H1 (cell line): ENCODE measurements around the gene CDC42EP4. TPM values are rescaled to one million over a fixed set of nuclear protein-coding genes. Genes with fewer than 3 reads are reported as not detected.

Source experiments
- CTCF ChIA-PET: fragments of 300-600 bp; sonication (Branson Sonifier 250); formaldehyde crosslinking; loops from one replicate; lab custom pipeline; 2021; ENCODE audit not compliant: partially characterized antibody; lab: Charles Lee
- POLR2A ChIA-PET: fragments of 300-600 bp; sonication (Branson Sonifier 250); formaldehyde crosslinking; loops from one replicate; lab custom pipeline; 2021; ENCODE audit warnings: inconsistent platforms; ENCODE audit not compliant: partially characterized antibody; lab: Charles Lee
- DNase-seq, 2 experiments: peaks; one replicate each; pipeline versions ENCODE4 v3.0.0 to v3.0.0-alpha.2; 2010 to 2022; ENCODE audit warnings: low spot score in 2 of 2, low read depth in 1 of 2, mixed read lengths in 1 of 2
- FAIRE-seq: peaks from 2 replicates; lab custom pipeline; 2011; peaks lifted over from hg19 to GRCh38; lab: Jason Lieb, UNC
- H2AFZ ChIP-seq: 2 replicates; pipeline ENCODE4 v1.8.1; 2012; ENCODE audit warnings: low read length, inconsistent platforms
- H2AK5ac ChIP-seq: 2 replicates; pipeline ENCODE4 v1.6.1; 2013; ENCODE audit warnings: low read depth, low read length
- H2BK120ac ChIP-seq: replicated peaks from 2 replicates; pipeline ENCODE3; 2013; ENCODE audit warnings: low read depth, low read length, inconsistent platforms
- H2BK12ac ChIP-seq: 2 replicates; pipeline ENCODE4 v1.6.1; 2013; ENCODE audit warnings: low read depth, low read length
- H2BK15ac ChIP-seq: 2 replicates; pipeline ENCODE4 v1.6.1; 2013; ENCODE audit warnings: low read length
- H2BK20ac ChIP-seq: 2 replicates; pipeline ENCODE4 v1.6.1; 2013; ENCODE audit warnings: low read length
- H2BK5ac ChIP-seq: 2 replicates; pipeline ENCODE4 v1.6.1; 2013; ENCODE audit warnings: low read depth, low read length
- H3K14ac ChIP-seq: 2 replicates; pipeline ENCODE4 v1.6.1; 2013; ENCODE audit warnings: inconsistent platforms; ENCODE audit not compliant: insufficient read length
- H3K18ac ChIP-seq: 2 replicates; pipeline ENCODE4 v1.6.1; 2013; ENCODE audit warnings: low read length; ENCODE audit errors: extremely low read depth
- H3K23ac ChIP-seq: 2 replicates; pipeline ENCODE4 v1.6.1; 2013; ENCODE audit warnings: inconsistent platforms; ENCODE audit not compliant: insufficient read length
- H3K23me2 ChIP-seq: 2 replicates; pipeline ENCODE4 v1.6.1; 2013; ENCODE audit warnings: low read depth, low read length
- H3K27ac ChIP-seq: 2 replicates; pipeline ENCODE4 v1.6.1; 2011; ENCODE audit warnings: low read depth, low read length, inconsistent platforms
- H3K27me3 ChIP-seq, 4 experiments: replicated peaks in 1 of 4; 1 replicate in 1 of 4; 2 replicates in 3 of 4; pipeline versions ENCODE4 v1.6.1 to v1.8.1; 2011 to 2013; ENCODE audit warnings: low read length in 3 of 4, mild to moderate bottlenecking in 3 of 4, inconsistent platforms in 2 of 4, mixed read lengths in 2 of 4, moderate library complexity in 1 of 4; ENCODE audit not compliant: control insufficient read depth in 3 of 4, insufficient read depth in 3 of 4; ENCODE audit errors: extremely low read depth in 1 of 4
- H3K36me3 ChIP-seq, 4 experiments: 2 replicates each; pipeline versions ENCODE4 v1.6.1 to v1.8.1; 2011 to 2013; ENCODE audit warnings: mild to moderate bottlenecking in 4 of 4, low read length in 3 of 4, moderate library complexity in 2 of 4, control low read depth in 1 of 4, inconsistent platforms in 1 of 4; ENCODE audit not compliant: insufficient read depth in 4 of 4, control insufficient read depth in 2 of 4
- H3K4ac ChIP-seq: replicated peaks from 2 replicates; pipeline ENCODE3; 2013; ENCODE audit warnings: low read length, low read depth, mixed read lengths, inconsistent platforms; ENCODE audit not compliant: insufficient read length
- H3K4me1 ChIP-seq, 4 experiments: replicated peaks in 1 of 4; 1 replicate in 1 of 4; 2 replicates in 3 of 4; pipeline versions ENCODE4 v1.6.1 to v1.8.1; 2011 to 2013; ENCODE audit warnings: low read length in 3 of 4, inconsistent platforms in 2 of 4, mixed read lengths in 1 of 4; ENCODE audit not compliant: insufficient read depth in 4 of 4, control insufficient read depth in 3 of 4
- H3K4me2 ChIP-seq, 2 experiments: 2 replicates each; pipeline versions ENCODE4 v1.6.1 to v1.8.1; 2011 to 2013; ENCODE audit warnings: low read depth in 2 of 2, low read length in 2 of 2, control low read depth in 1 of 2, inconsistent platforms in 1 of 2, mild to moderate bottlenecking in 1 of 2; ENCODE audit not compliant: insufficient read depth in 1 of 2
- H3K4me3 ChIP-seq, 4 experiments: fragments of 200-600, 300-600 bp in 1 of 4; sonication (generic), shearing (Covaris generic), sonication (Bioruptor Twin) in 1 of 4; 2 replicates each; pipeline versions ENCODE4 v1.5.1 to v1.8.1; 2011 to 2016; ENCODE audit warnings: low read length in 4 of 4, low read depth in 3 of 4, control low read depth in 2 of 4, inconsistent platforms in 2 of 4, mild to moderate bottlenecking in 2 of 4, mixed read lengths in 1 of 4, moderate library complexity in 1 of 4; ENCODE audit not compliant: insufficient read depth in 2 of 4; ENCODE audit errors: extremely low read depth in 1 of 4
- H3K56ac ChIP-seq: replicated peaks from 2 replicates; pipeline ENCODE3; 2013; ENCODE audit warnings: low read depth, mild to moderate bottlenecking, mixed read lengths, low read length, inconsistent platforms; ENCODE audit not compliant: insufficient read length
- H3K79me1 ChIP-seq: 2 replicates; pipeline ENCODE4 v1.6.1; 2013; ENCODE audit warnings: low read depth, low read length, control low read depth
- H3K79me2 ChIP-seq, 2 experiments: 2 replicates each; pipeline versions ENCODE4 v1.6.1 to v1.8.1; 2012 to 2013; ENCODE audit warnings: low read length in 2 of 2, mild to moderate bottlenecking in 2 of 2, inconsistent platforms in 1 of 2; ENCODE audit not compliant: insufficient read depth in 2 of 2, control insufficient read depth in 1 of 2
- H3K9ac ChIP-seq, 4 experiments: replicated peaks in 1 of 4; 1 replicate in 1 of 4; 2 replicates in 3 of 4; pipeline versions ENCODE4 v1.6.1 to v1.8.1; 2011 to 2013; ENCODE audit warnings: low read depth in 3 of 4, low read length in 3 of 4, control low read depth in 2 of 4, mild to moderate bottlenecking in 2 of 4, moderate library complexity in 2 of 4, inconsistent platforms in 1 of 4; ENCODE audit errors: extremely low read depth in 1 of 4
- H3K9me3 ChIP-seq, 2 experiments: 2 replicates each; pipeline versions ENCODE4 v1.6.1 to v1.8.1; 2012 to 2013; ENCODE audit warnings: mild to moderate bottlenecking in 2 of 2, moderate library complexity in 2 of 2, control low read depth in 1 of 2, inconsistent platforms in 1 of 2, low read depth in 1 of 2, low read length in 1 of 2, mixed read lengths in 1 of 2; ENCODE audit not compliant: insufficient read depth in 2 of 2
- H4K20me1 ChIP-seq, 2 experiments: replicated peaks in 1 of 2; 2 replicates each; pipeline versions ENCODE3 to v1.8.1; 2011 to 2013; ENCODE audit warnings: inconsistent platforms in 2 of 2, low read length in 2 of 2, mild to moderate bottlenecking in 1 of 2; ENCODE audit not compliant: insufficient read depth in 2 of 2, control insufficient read depth in 1 of 2
- H4K5ac ChIP-seq: 2 replicates; pipeline ENCODE4 v1.6.1; 2013; ENCODE audit warnings: low read length, low read depth, mixed read lengths, inconsistent platforms; ENCODE audit not compliant: insufficient read length
- H4K8ac ChIP-seq: 2 replicates; pipeline ENCODE4 v1.8.0; 2013; ENCODE audit warnings: mild to moderate bottlenecking, moderate library complexity, low read length, inconsistent platforms; ENCODE audit not compliant: insufficient read depth; ENCODE audit errors: extremely low read depth
- H4K91ac ChIP-seq: replicated peaks from 2 replicates; pipeline ENCODE3; 2013; ENCODE audit warnings: low read length, mixed read lengths, inconsistent platforms; ENCODE audit not compliant: insufficient read length
- CTCF ChIP-seq, 3 experiments: IDR thresholded peaks; 1 replicate in 2 of 3; 2 replicates in 1 of 3; pipeline versions ENCODE4 v1.5.1 to v1.6.1; 2011; ENCODE audit warnings: low read length in 3 of 3, mild to moderate bottlenecking in 3 of 3, inconsistent platforms in 2 of 3, low read depth in 1 of 3, moderate library complexity in 1 of 3; ENCODE audit not compliant: insufficient read depth in 1 of 3; ENCODE audit errors: control extremely low read depth in 1 of 3
- KDM4A ChIP-seq: IDR thresholded peaks from one replicate; pipeline ENCODE4 v1.7.1; 2012; ENCODE audit warnings: low read depth, mild to moderate bottlenecking, moderate library complexity, low read length, inconsistent platforms; ENCODE audit not compliant: severe bottlenecking
- RAD21 ChIP-seq, 2 experiments: IDR thresholded peaks in 1 of 2; conservative IDR thresholded peaks in 1 of 2; 2 replicates each; pipeline ENCODE4 v1.6.1; 2011; ENCODE audit warnings: low read depth in 2 of 2, low read length in 2 of 2, improper control_type of control experiment in 1 of 2, inconsistent platforms in 1 of 2, mild to moderate bottlenecking in 1 of 2, moderate library complexity in 1 of 2
- SP1 ChIP-seq: IDR thresholded peaks from 2 replicates; pipeline ENCODE4 v1.6.1; 2011; ENCODE audit warnings: low read depth, low read length
- WGBS, 2 experiments: shearing (Covaris generic) in 1 of 2; methylation state at CpG; one replicate each; pipeline versions ENCODE4 v1.1.6 to v1.1.7; 2013 to 2015; ENCODE audit warnings: low lambda C conversion rate in 2 of 2, mixed read lengths in 2 of 2, inconsistent platforms in 1 of 2, low coverage in 1 of 2, missing lambda C conversion rate in 1 of 2; ENCODE audit not compliant: insufficient replicate concordance in 2 of 2, insufficient coverage in 1 of 2, insufficient read length in 1 of 2; ENCODE audit errors: extremely low coverage in 1 of 2, missing lambda C conversion rate in 1 of 2; 5-methylcytosine and 5-hydroxymethylcytosine counted together
- polyA plus RNA-seq, 7 experiments: library from polyadenylated mRNA; depleted of rRNA in 3 of 7; stranded (reverse) in 5 of 7; unstranded in 2 of 7; fragments of >200 nt in 5 of 7; fragments of 200-250 nt in 2 of 7; gene quantifications; 1 replicate in 5 of 7; 2 replicates in 1 of 7; 4 replicates in 1 of 7; pipeline versions ENCODE4 v1.2.1 to v1.2.3, GENCODE V29; 2011 to 2013; ENCODE audit warnings: missing spikeins in 2 of 7, mixed read lengths in 2 of 7
- total RNA-seq: library from RNA; stranded (reverse); fragmentation: NEBNext Ultra II Directional; extraction: Animal tissue kit (Norgen Biotek cat#: 25700); gene quantifications from 2 replicates; pipeline ENCODE4 v1.2.1, GENCODE V29; 2021

CDC42EP4 gene
- total and polyA plus RNA-seq, 2 of the 8 experiments (the other 6 are each of a cell fraction or from before 2014, with no cell fraction given) = 8.8 to 12.6 TPM

GRCh38 chr17:73348018-73348828 lies 36.4 kb upstream of the CDC42EP4 start:
- peak overlapping the region; percentile 66; the same call in 1 of the 2 replicates for H2BK5ac ChIP-seq
- H3K27me3 ChIP-seq = no peaks in the 10 kb centered on the region; a peak in 1 of 7 replicates
- peak overlapping the region; percentile 56; the same call in 1 of the 2 replicates for H2BK12ac ChIP-seq
- no peak overlapping the region for H3K18ac ChIP-seq
- peak overlapping the region; percentile 14 for H4K91ac ChIP-seq
- DNase-seq = no peak
- CTCF ChIA-PET = interaction anchor here (0.9 to 3.5 kb wide), 22 partner anchors 8 to 158 kb away, joined by 3 to 13 read pairs (median 4); no protein-coding TSS in a partner anchor
- H2AFZ ChIP-seq = no peak overlapping the region
- H3K27ac ChIP-seq = no peak overlapping the region
- no peak overlapping the region for H3K56ac ChIP-seq
- H2BK120ac ChIP-seq = no peak overlapping the region
- no peaks in the 10 kb centered on the region for H3K79me1 ChIP-seq
- H3K4me3 ChIP-seq = no peak overlapping the region
- TF ChIP-seq SP1 = no peak
- TF ChIP-seq CTCF (IDR thresholded peaks at IDR 0.05; ENCODE audit: control extremely low read depth in 1 of 3, insufficient read depth in 1 of 3, low read depth in 1 of 3, low read length in 3 of 3) = peak; percentile 60 to 64 (median 63)
- TF ChIP-seq RAD21 (IDR thresholded peaks at IDR 0.05 in 1 of 2, conservative IDR thresholded peaks at IDR 0.05 in 1 of 2; ENCODE audit: low read depth in 2 of 2, low read length in 2 of 2) = peak; percentile 33 to 52; a peak in 3 of 4 replicates
- no peak for TF ChIP-seq KDM4A
- TF ChIP-seq, all 59 proteins: peak for 2
- H3K9me3 ChIP-seq = no peaks in the 10 kb centered on the region
- H4K8ac ChIP-seq = peak overlapping the region; percentile 54; the same call in 1 of the 2 replicates
- no peaks in the 10 kb centered on the region for H4K20me1 ChIP-seq
- no peaks in the 10 kb centered on the region for H3K79me2 ChIP-seq
- H4K5ac ChIP-seq = no peak overlapping the region
- no peak for FAIRE-seq
- H3K36me3 ChIP-seq = no peaks in the 10 kb centered on the region
- H2BK15ac ChIP-seq = peak overlapping the region; percentile 48; the same call in 1 of the 2 replicates
- no peaks in the 10 kb centered on the region for H3K23me2 ChIP-seq
- H3K4ac ChIP-seq = no peak overlapping the region
- POLR2A ChIA-PET = interaction anchor here (0.9 to 1.2 kb wide), 3 partner anchors 9 to 24 kb away, joined by 3 to 4 read pairs (median 3); no protein-coding TSS in a partner anchor
- 67% methylated on average over 19 of the region's 19 CpGs; no CpG with 5 or more reads in 1 of the 2 experiments for WGBS, 2 experiments
- H2AK5ac ChIP-seq = 0 out of 2 replicates have a peak overlapping the region, but pooled peaks have one; percentile 5
- H3K4me1 ChIP-seq = peaks cover 6 to 34% (median 23%) of the 10 kb centered on the region in 4 experiments
- H3K23ac ChIP-seq = no peak overlapping the region
- H2BK20ac ChIP-seq = peak overlapping the region; percentile 89
- no peak overlapping the region for H3K14ac ChIP-seq
- no peak overlapping the region for H3K9ac ChIP-seq
- no peak overlapping the region for H3K4me2 ChIP-seq
